HG03378 (cell line): Measurements from ENCODE around the gene CFAP161.
"Not testable (repeated sequence)": the region's sequence is repeated elsewhere in the genome, so short reads cannot be mapped to it uniquely, and the experiment has no call there.

ENCODE experiments used
- ATAC-seq: cut with Tn5 transposase; IDR thresholded peaks from one replicate; pipeline ENCODE4 v1.9.1; 2021; ENCODE audit warnings: mild to moderate bottlenecking, moderate library complexity; ENCODE audit not compliant: unreplicated experiment

Gene CFAP161

GRCh38 chr15:81106560-81106959, 27.5 kb upstream of the CFAP161 start:
- ATAC-seq: peak; percentile 49

- no peak for ATAC-seq
These were observed 26.2 kb upstream of the CFAP161 start for GRCh38 chr15:81107889-81108288.

GRCh38 chr15:81108427-81108826, 25.6 kb upstream of the CFAP161 start:
- ATAC-seq: no peak

- ATAC-seq: no peak
These were observed 23.1 kb upstream of the CFAP161 start for GRCh38 chr15:81111018-81111417.

GRCh38 chr15:81111510-81112470, 22.3 kb upstream of the CFAP161 start:
- ATAC-seq: peak; percentile 76

- no peak for ATAC-seq
These were observed 20.8 kb upstream of the CFAP161 start for GRCh38 chr15:81113204-81113657.

GRCh38 chr15:81113861-81114291, 20.2 kb upstream of the CFAP161 start:
- no peak for ATAC-seq

- no peak for ATAC-seq
These were observed 18.8 kb upstream of the CFAP161 start for GRCh38 chr15:81115054-81115939.

GRCh38 chr15:81117136-81117535, 16.9 kb upstream of the CFAP161 start:
- no peak for ATAC-seq

GRCh38 chr15:81117581-81117980, 16.5 kb upstream of the CFAP161 start:
- no peak for ATAC-seq

GRCh38 chr15:81118361-81118760, 15.7 kb upstream of the CFAP161 start:
- no peak for ATAC-seq

- no peak for ATAC-seq
These were observed 14.0 kb upstream of the CFAP161 start for GRCh38 chr15:81120069-81120468.

- ATAC-seq: no peak
These were observed 7.2 kb upstream of the CFAP161 start for GRCh38 chr15:81126892-81127291.

GRCh38 chr15:81141478-81141877, 7.4 kb downstream of the CFAP161 start:
- not testable (repeated sequence) for ATAC-seq

GRCh38 chr15:81146006-81146405, 11.9 kb downstream of the CFAP161 start:
- no peak for ATAC-seq

GRCh38 chr15:81146466-81146865, 12.4 kb downstream of the CFAP161 start:
- ATAC-seq: no peak

- no peak for ATAC-seq
These were observed 17.3 kb downstream of the CFAP161 start for GRCh38 chr15:81151389-81151788.

GRCh38 chr15:81152339-81152738, 18.3 kb downstream of the CFAP161 start:
- no peak for ATAC-seq

GRCh38 chr15:81152799-81153198, 18.7 kb downstream of the CFAP161 start:
- no peak for ATAC-seq

GRCh38 chr15:81155375-81156218, 21.5 kb downstream of the CFAP161 start:
- no peak for ATAC-seq

GRCh38 chr15:81156324-81156723, 22.3 kb downstream of the CFAP161 start:
- no peak for ATAC-seq
